OCI-LY1 (cell line): Measurements from ENCODE around the gene MYO9A.

ENCODE experiments used
- H2AFZ ChIP-seq: fragments of 200-600 bp; sonication (generic), shearing (Covaris generic); 2 replicates; pipeline ENCODE4 v1.6.0; 2014; ENCODE audit warnings: antibody characterized with exemption, mild to moderate bottlenecking, low read length
- H3F3A ChIP-seq: fragments of 200-600 bp; sonication (generic), shearing (Covaris generic); 2 replicates; pipeline ENCODE4 v1.6.0; 2014; ENCODE audit warnings: mild to moderate bottlenecking, antibody characterized with exemption, low read length, moderate library complexity; ENCODE audit not compliant: insufficient read depth
- H3K27ac ChIP-seq: fragments of 200-600 bp; sonication (generic); 2 replicates; pipeline ENCODE4 v1.5.1; 2014; ENCODE audit warnings: low read length, mixed run types, mild to moderate bottlenecking, low read depth; ENCODE audit not compliant: poor library complexity, severe bottlenecking
- H3K27me3 ChIP-seq: fragments of 200-600 bp; sonication (generic); 2 replicates; pipeline ENCODE4 v1.6.0; 2014; ENCODE audit warnings: antibody characterized with exemption, mild to moderate bottlenecking, low read length, moderate library complexity; ENCODE audit not compliant: insufficient read depth
- H3K36me3 ChIP-seq: fragments of 200-600 bp; sonication (generic); 2 replicates; pipeline ENCODE4 v1.6.1; 2014; ENCODE audit warnings: mild to moderate bottlenecking, antibody characterized with exemption, low read length, moderate library complexity, mixed read lengths; ENCODE audit not compliant: insufficient read depth
- H3K4me1 ChIP-seq: fragments of 200-600 bp; sonication (generic); 2 replicates; pipeline ENCODE4 v1.5.1; 2014; ENCODE audit warnings: mild to moderate bottlenecking, low read length, moderate library complexity; ENCODE audit not compliant: insufficient read depth, severe bottlenecking
- H3K4me2 ChIP-seq: fragments of 200-600 bp; sonication (generic), shearing (Covaris generic); 2 replicates; pipeline ENCODE4 v1.6.1; 2014; ENCODE audit warnings: low read length
- H3K4me3 ChIP-seq: fragments of 200-600 bp; sonication (generic); 2 replicates; pipeline ENCODE4 v1.5.1; 2014; ENCODE audit warnings: low read length, low read depth, mild to moderate bottlenecking, mixed read lengths; ENCODE audit not compliant: poor library complexity, severe bottlenecking
- H3K79me2 ChIP-seq: fragments of 200-600 bp; shearing (Covaris generic); 2 replicates; pipeline ENCODE4 v1.6.1; 2016; ENCODE audit warnings: mixed run types, low read length, mixed read lengths; ENCODE audit not compliant: insufficient read depth
- H3K9ac ChIP-seq: fragments of 200-600 bp; sonication (generic), shearing (Covaris generic); 2 replicates; pipeline ENCODE4 v1.6.1; 2014; ENCODE audit warnings: mild to moderate bottlenecking, low read length, mixed read lengths
- H3K9me2 ChIP-seq: fragments of 200-600 bp; sonication (generic), shearing (Covaris generic); 2 replicates; pipeline ENCODE4 v1.6.1; 2014; ENCODE audit warnings: low read depth, mild to moderate bottlenecking, low read length, mixed read lengths
- H3K9me3 ChIP-seq: fragments of 200-600 bp; shearing (Covaris generic); 2 replicates; pipeline ENCODE4 v1.6.1; 2014; ENCODE audit warnings: low read length, mixed read lengths
- H4K20me1 ChIP-seq: fragments of 200-600 bp; sonication (generic), shearing (Covaris generic); 2 replicates; pipeline ENCODE4 v1.6.0; 2016; ENCODE audit warnings: mild to moderate bottlenecking, low read length; ENCODE audit not compliant: insufficient read depth
- EZH2 ChIP-seq: fragments of 200-600 bp; sonication (generic), shearing (Covaris generic); IDR thresholded peaks from 2 replicates; pipeline ENCODE4 v1.8.0; 2017; ENCODE audit warnings: borderline replicate concordance, mixed run types, mild to moderate bottlenecking, antibody characterized with exemption, low read length, moderate library complexity, mixed read lengths
- TF ChIP-seq, protein P1 (sequence below): fragments of 200-600 bp; sonication (generic), shearing (Covaris generic); IDR thresholded peaks from 2 replicates; pipeline ENCODE4 v1.5.1; 2017; ENCODE audit warnings: mild to moderate bottlenecking, antibody characterized with exemption, low read length, moderate library complexity, mixed read lengths

The MYO9A gene

DNA sequence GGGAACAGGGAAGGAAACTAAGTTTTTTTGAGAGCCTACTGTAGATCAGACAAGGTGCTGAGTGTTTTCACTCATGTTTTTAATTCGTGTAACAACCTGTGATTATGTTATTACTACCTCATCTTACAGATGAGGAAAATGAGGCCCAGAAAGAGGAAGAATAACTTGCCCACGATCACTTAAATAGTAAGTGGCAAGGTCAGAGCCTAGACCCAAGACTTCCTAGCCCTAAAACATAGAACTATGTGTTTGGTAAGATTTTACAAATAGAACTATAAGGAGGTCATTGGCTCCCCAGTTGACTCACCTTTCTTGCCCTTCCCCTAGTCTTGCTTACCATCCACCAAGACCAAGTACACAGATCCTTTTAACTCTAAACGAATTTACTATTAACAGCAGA is 14.0 kb upstream of the MYO9A start:
- H2AFZ ChIP-seq = no peak overlapping the region
- H3F3A ChIP-seq = no peaks in the 10 kb centered on the region
- no peaks in the 10 kb centered on the region for H3K79me2 ChIP-seq
- H3K4me3 ChIP-seq = no peak overlapping the region
- H3K9me3 ChIP-seq = no peaks in the 10 kb centered on the region
- no peak overlapping the region for H3K9ac ChIP-seq
- H4K20me1 ChIP-seq = no peaks in the 10 kb centered on the region
- TF ChIP-seq, protein P1, sequence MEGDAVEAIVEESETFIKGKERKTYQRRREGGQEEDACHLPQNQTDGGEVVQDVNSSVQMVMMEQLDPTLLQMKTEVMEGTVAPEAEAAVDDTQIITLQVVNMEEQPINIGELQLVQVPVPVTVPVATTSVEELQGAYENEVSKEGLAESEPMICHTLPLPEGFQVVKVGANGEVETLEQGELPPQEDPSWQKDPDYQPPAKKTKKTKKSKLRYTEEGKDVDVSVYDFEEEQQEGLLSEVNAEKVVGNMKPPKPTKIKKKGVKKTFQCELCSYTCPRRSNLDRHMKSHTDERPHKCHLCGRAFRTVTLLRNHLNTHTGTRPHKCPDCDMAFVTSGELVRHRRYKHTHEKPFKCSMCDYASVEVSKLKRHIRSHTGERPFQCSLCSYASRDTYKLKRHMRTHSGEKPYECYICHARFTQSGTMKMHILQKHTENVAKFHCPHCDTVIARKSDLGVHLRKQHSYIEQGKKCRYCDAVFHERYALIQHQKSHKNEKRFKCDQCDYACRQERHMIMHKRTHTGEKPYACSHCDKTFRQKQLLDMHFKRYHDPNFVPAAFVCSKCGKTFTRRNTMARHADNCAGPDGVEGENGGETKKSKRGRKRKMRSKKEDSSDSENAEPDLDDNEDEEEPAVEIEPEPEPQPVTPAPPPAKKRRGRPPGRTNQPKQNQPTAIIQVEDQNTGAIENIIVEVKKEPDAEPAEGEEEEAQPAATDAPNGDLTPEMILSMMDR = no peak
- no peak for TF ChIP-seq EZH2
- H3K9me2 ChIP-seq = no peaks in the 10 kb centered on the region
- no peaks in the 10 kb centered on the region for H3K27me3 ChIP-seq
- peaks cover 38% of the 10 kb centered on the region for H3K4me1 ChIP-seq
- H3K36me3 ChIP-seq = no peaks in the 10 kb centered on the region
- H3K4me2 ChIP-seq = peak overlapping the region; percentile 21; the same call in 1 of the 2 replicates
- peak overlapping the region; percentile 63 for H3K27ac ChIP-seq

DNA sequence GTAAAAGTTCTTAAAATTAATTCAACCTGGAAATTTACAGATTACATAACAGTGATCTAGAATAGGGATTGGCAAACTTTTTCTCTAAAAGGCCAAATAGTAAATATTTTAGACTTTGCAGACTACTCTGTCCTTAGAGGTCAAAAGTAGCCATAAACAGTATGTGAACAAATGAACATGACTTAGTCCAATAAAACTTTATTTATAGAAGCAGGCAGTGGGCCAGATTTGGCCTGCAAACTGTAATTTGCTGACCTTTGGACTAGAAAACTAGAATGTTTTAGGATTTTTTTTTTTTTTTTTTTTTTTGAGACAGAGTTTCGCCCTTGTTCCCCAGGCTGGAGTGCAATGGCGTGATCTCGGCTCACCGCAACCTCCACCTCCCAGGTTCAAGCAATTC is 12.3 kb upstream of the MYO9A start:
- Histone ChIP-seq H2AFZ (no peak overlapping the region), H3K27me3 (no peaks in the 10 kb centered on the region), H3K4me2 (no peak overlapping the region), H3K79me2 (no peaks in the 10 kb centered on the region), H3K9me2 (no peaks in the 10 kb centered on the region), H3F3A (no peaks in the 10 kb centered on the region), H3K4me1 (peaks cover 22% of the 10 kb centered on the region), H3K27ac (no peak overlapping the region), H4K20me1 (no peaks in the 10 kb centered on the region), H3K9me3 (no peaks in the 10 kb centered on the region), H3K36me3 (no peaks in the 10 kb centered on the region), H3K9ac (no peak overlapping the region), H3K4me3 (no peak overlapping the region)
- TF ChIP-seq EZH2 = no peak
- TF ChIP-seq, protein P1 = no peak

DNA sequence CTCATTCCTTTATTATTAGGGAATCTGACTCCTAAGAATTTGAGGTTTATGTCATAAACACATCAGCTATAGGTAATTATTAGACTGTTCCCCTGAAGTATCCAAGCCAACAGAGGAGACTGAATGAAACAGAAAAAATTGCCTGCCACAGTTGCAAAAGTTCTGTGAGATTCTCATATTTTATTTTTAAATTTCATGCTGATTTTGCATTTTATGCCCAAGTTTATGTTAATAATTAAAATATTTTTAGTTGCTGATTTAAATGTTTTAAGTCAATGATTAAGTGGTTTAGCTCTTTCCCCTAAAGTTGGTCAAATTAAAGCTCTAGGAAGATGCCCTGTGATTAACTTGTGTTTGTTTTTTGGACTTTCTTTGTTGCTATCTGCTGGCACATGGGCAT is 10.4 kb upstream of the MYO9A start:
- TF ChIP-seq, protein P1 = no peak
- no peak for TF ChIP-seq EZH2
- Histone ChIP-seq H3K9me2 (no peaks in the 10 kb centered on the region), H4K20me1 (no peaks in the 10 kb centered on the region), H2AFZ (no peak overlapping the region), H3K36me3 (no peaks in the 10 kb centered on the region), H3K4me3 (no peak overlapping the region), H3K79me2 (no peaks in the 10 kb centered on the region), H3K4me2 (no peak overlapping the region), H3K27ac (no peak overlapping the region), H3K9ac (no peak overlapping the region), H3K27me3 (no peaks in the 10 kb centered on the region), H3K4me1 (peaks cover 25% of the 10 kb centered on the region), H3F3A (no peaks in the 10 kb centered on the region), H3K9me3 (no peaks in the 10 kb centered on the region)
